ENCODE measurements around the gene MAL. TPM values are rescaled to one million over a fixed set of nuclear protein-coding genes. Genes with fewer than 3 reads are reported as not detected.

MAL gene
- total and polyA plus RNA-seq, 3 donors from 2014 or later, result 0.62 to 1.3 (median 0.79) TPM

GRCh38 chr2:94986392-94986963 is 39.0 kb upstream of the MAL start:
- no peaks in the 10 kb centered on the region for H3K36me3 ChIP-seq (ENCODE audit: low read depth, missing control alignments)
- no peaks in the 10 kb centered on the region for H3K9me3 ChIP-seq
- no peaks in the 10 kb centered on the region for H3K27me3 ChIP-seq
- H3K4me1 ChIP-seq, result no peaks in the 10 kb centered on the region
- WGBS, 2 donors, result 73% methylated on average over 3 of the region's 3 CpGs
- intact Hi-C loops (cut with DNase I; ENCODE audit: low total_unique reads), result no loop called here
- DNase-seq, result peak; percentile 82
- H3K27ac ChIP-seq, result no peak overlapping the region
- no peak overlapping the region for H3K4me3 ChIP-seq
- TF ChIP-seq CTCF (IDR thresholded peaks at IDR 0.05) (peak in 2 of 3 experiments; percentile 54 to 63), POLR2A (IDR thresholded peaks at IDR 0.05) (no peak)

GRCh38 chr2:94987074-94988020 is 38.2 kb upstream of the MAL start:
- no peaks in the 10 kb centered on the region for H3K36me3 ChIP-seq (ENCODE audit: low read depth, missing control alignments)
- no peaks in the 10 kb centered on the region for H3K4me1 ChIP-seq
- WGBS, 2 donors, result 86 to 92% methylated on average over 12 to 15 of the region's 15 CpGs
- no peaks in the 10 kb centered on the region for H3K9me3 ChIP-seq
- intact Hi-C loops (cut with DNase I; ENCODE audit: low total_unique reads), result no loop called here
- H3K27me3 ChIP-seq, result no peaks in the 10 kb centered on the region
- no peak overlapping the region for H3K27ac ChIP-seq
- TF ChIP-seq POLR2A (IDR thresholded peaks at IDR 0.05), result no peak
- TF ChIP-seq CTCF (IDR thresholded peaks at IDR 0.05), result no peak
- no peak overlapping the region for H3K4me3 ChIP-seq
- DNase-seq, result peak; percentile 6

- no peak overlapping the region for H3K4me3 ChIP-seq
- H3K36me3 ChIP-seq (ENCODE audit: low read depth, missing control alignments), result no peaks in the 10 kb centered on the region
- no peaks in the 10 kb centered on the region for H3K4me1 ChIP-seq
- TF ChIP-seq POLR2A (IDR thresholded peaks at IDR 0.05) (no peak), CTCF (IDR thresholded peaks at IDR 0.05) (no peak)
- H3K27me3 ChIP-seq, result no peaks in the 10 kb centered on the region
- intact Hi-C loops (cut with DNase I; ENCODE audit: low total_unique reads), result no loop called here
- H3K27ac ChIP-seq, result no peak overlapping the region
- peak; percentile 4 for DNase-seq
- no peaks in the 10 kb centered on the region for H3K9me3 ChIP-seq
Measured at GRCh38 chr2:94990956-94991355, 34.6 kb upstream of the MAL start.

- Histone ChIP-seq H3K27ac (no peak overlapping the region), H3K36me3 (ENCODE audit: low read depth, missing control alignments) (no peaks in the 10 kb centered on the region), H3K4me3 (no peak overlapping the region), H3K27me3 (no peaks in the 10 kb centered on the region), H3K9me3 (no peaks in the 10 kb centered on the region), H3K4me1 (no peaks in the 10 kb centered on the region)
- intact Hi-C loops (cut with DNase I; ENCODE audit: low total_unique reads), result no loop called here
- 91% methylated on average over 5 of the region's 5 CpGs for WGBS, 2 donors
- DNase-seq, result no peak
- TF ChIP-seq CTCF (IDR thresholded peaks at IDR 0.05) (no peak), POLR2A (IDR thresholded peaks at IDR 0.05) (no peak)
Measured at GRCh38 chr2:94992360-94992759, 33.1 kb upstream of the MAL start.

All from testis (tissue), 3 donors.